Ovary (tissue), 3 donors: ENCODE results near the gene PRICKLE2.

ENCODE experiments used
- POLR2A ChIP-seq: fragments of 450-650 bp; IDR thresholded peaks from one replicate; pipeline ENCODE4 v1.6.1; 2017; ENCODE audit warnings: antibody characterized with exemption, mild to moderate bottlenecking, moderate library complexity
- TF ChIP-seq, protein P1 (sequence below), 3 donors: fragments of 450-650 bp in 2 of 3; fragments of 200-600 bp in 1 of 3; IDR thresholded peaks; one replicate each; pipeline versions ENCODE4 v1.5.1 to v1.8.0; 2016 to 2022; ENCODE audit warnings: antibody characterized with exemption in 3 of 3, mild to moderate bottlenecking in 1 of 3
- donor health status: DM: no; HTN: no; CAD: no.

DNA sequence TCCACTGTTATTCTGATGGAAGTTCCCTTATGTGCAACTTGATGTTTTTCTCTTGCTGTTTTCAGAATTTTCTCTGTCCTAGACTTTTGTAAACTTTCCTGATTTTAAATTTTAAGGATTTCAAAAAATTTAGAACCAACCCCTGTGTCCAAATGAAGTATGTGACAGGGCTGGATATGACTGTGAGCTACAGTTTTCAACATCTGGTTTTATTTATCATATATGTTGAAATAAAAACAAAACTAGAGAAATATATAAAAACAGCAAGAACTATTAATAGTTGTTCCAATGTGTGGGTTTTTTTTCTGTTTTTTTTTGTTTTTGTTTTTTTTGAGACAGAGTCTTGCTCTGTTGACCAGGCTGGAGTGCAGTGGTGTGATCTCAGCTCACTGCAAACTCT lies 154.6 kb downstream of the PRICKLE2 start:
- TF ChIP-seq, protein P1, sequence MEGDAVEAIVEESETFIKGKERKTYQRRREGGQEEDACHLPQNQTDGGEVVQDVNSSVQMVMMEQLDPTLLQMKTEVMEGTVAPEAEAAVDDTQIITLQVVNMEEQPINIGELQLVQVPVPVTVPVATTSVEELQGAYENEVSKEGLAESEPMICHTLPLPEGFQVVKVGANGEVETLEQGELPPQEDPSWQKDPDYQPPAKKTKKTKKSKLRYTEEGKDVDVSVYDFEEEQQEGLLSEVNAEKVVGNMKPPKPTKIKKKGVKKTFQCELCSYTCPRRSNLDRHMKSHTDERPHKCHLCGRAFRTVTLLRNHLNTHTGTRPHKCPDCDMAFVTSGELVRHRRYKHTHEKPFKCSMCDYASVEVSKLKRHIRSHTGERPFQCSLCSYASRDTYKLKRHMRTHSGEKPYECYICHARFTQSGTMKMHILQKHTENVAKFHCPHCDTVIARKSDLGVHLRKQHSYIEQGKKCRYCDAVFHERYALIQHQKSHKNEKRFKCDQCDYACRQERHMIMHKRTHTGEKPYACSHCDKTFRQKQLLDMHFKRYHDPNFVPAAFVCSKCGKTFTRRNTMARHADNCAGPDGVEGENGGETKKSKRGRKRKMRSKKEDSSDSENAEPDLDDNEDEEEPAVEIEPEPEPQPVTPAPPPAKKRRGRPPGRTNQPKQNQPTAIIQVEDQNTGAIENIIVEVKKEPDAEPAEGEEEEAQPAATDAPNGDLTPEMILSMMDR (IDR thresholded peaks at IDR 0.05): no peak
- TF ChIP-seq POLR2A: no peak
